Mesodermal cell (in vitro differentiated cells): ENCODE measurements around the gene ITPK1.
"Not testable (repeated sequence)": the region's sequence is repeated elsewhere in the genome, so short reads cannot be mapped to it uniquely, and the experiment has no call there.

ENCODE experiments used
- H3K27ac ChIP-seq: 2 replicates; pipeline ENCODE4 v1.7.0; 2013; ENCODE audit warnings: mild to moderate bottlenecking, low read depth, low read length, moderate library complexity; ENCODE audit not compliant: severe bottlenecking
- H3K36me3 ChIP-seq: 2 replicates; pipeline ENCODE4 v1.7.1; 2013; ENCODE audit warnings: mild to moderate bottlenecking, low read length, moderate library complexity; ENCODE audit not compliant: control insufficient read depth, insufficient read depth
- H3K4me1 ChIP-seq: one replicate; pipeline ENCODE4 v1.7.1; 2013; ENCODE audit warnings: mild to moderate bottlenecking, low read length; ENCODE audit not compliant: insufficient read depth, control insufficient read depth, poor library complexity, severe bottlenecking
- H3K4me3 ChIP-seq: 2 replicates; pipeline ENCODE4 v1.7.0; 2013; ENCODE audit warnings: low read length, control low read depth, mild to moderate bottlenecking; ENCODE audit not compliant: insufficient read depth, poor library complexity, severe bottlenecking; ENCODE audit errors: extremely low read depth
- H3K9me3 ChIP-seq: 2 replicates; pipeline ENCODE4 v1.7.1; 2013; ENCODE audit warnings: mild to moderate bottlenecking, low read length, moderate library complexity; ENCODE audit not compliant: control insufficient read depth
- WGBS, 2 experiments: methylation state at CpG; one replicate each; pipeline ENCODE4 v1.1.5; 2013; ENCODE audit warnings: missing lambda C conversion rate in 2 of 2; ENCODE audit not compliant: insufficient coverage in 2 of 2; 5-methylcytosine and 5-hydroxymethylcytosine counted together

Gene ITPK1

GRCh38 chr14:93131257-93131820 lies 15.6 kb upstream of the ITPK1 start:
- H3K9me3 ChIP-seq, H3K36me3 ChIP-seq, H3K27ac ChIP-seq, H3K4me3 ChIP-seq, H3K4me1 ChIP-seq: not testable (repeated sequence)
- WGBS, 2 experiments: 88 to 100% methylated on average over 3 to 4 of the region's 5 CpGs

- no peaks in the 10 kb centered on the region for H3K36me3 ChIP-seq
- H3K9me3 ChIP-seq: no peaks in the 10 kb centered on the region
- no peaks in the 10 kb centered on the region for H3K4me1 ChIP-seq
- 82 to 90% methylated on average over 2 of the region's 3 CpGs for WGBS, 2 experiments
- H3K4me3 ChIP-seq: no peak overlapping the region
- H3K27ac ChIP-seq: no peak overlapping the region
Observed at GRCh38 chr14:93128725-93129459, 13.2 kb upstream of the ITPK1 start.

- Histone ChIP-seq H3K36me3 (no peaks in the 10 kb centered on the region), H3K9me3 (no peaks in the 10 kb centered on the region), H3K27ac (no peak overlapping the region), H3K4me1 (no peaks in the 10 kb centered on the region), H3K4me3 (no peak overlapping the region)
- 88 to 92% methylated on average over 6 to 8 of the region's 9 CpGs for WGBS, 2 experiments
Observed at GRCh38 chr14:93126111-93126510, 10.4 kb upstream of the ITPK1 start.

- Histone ChIP-seq H3K4me1 (no peaks in the 10 kb centered on the region), H3K9me3 (no peaks in the 10 kb centered on the region), H3K4me3 (no peak overlapping the region), H3K36me3 (no peaks in the 10 kb centered on the region), H3K27ac (no peak overlapping the region)
- WGBS, 2 experiments: 86 to 95% methylated on average over 3 to 4 of the region's 6 CpGs
Observed at GRCh38 chr14:93122826-93123225, 7.1 kb upstream of the ITPK1 start.

GRCh38 chr14:93121030-93121834 lies 5.5 kb upstream of the ITPK1 start:
- 96 to 97% methylated on average over 4 to 5 of the region's 5 CpGs for WGBS, 2 experiments
- Histone ChIP-seq H3K4me3 (no peak overlapping the region), H3K36me3 (no peaks in the 10 kb centered on the region)

GRCh38 chr14:93120517-93120916 lies 4.8 kb upstream of the ITPK1 start:
- 100% methylated on average over 1 of the region's 4 CpGs for WGBS, 2 experiments
- Histone ChIP-seq H3K9me3 (no peaks in the 10 kb centered on the region), H3K4me1 (no peaks in the 10 kb centered on the region), H3K36me3 (no peaks in the 10 kb centered on the region), H3K27ac (no peak overlapping the region), H3K4me3 (no peak overlapping the region)

More at GRCh38 chr14:93121030-93121834, 5.5 kb upstream of the ITPK1 start:
- Histone ChIP-seq H3K27ac (no peak overlapping the region), H3K9me3 (no peaks in the 10 kb centered on the region), H3K4me1 (no peaks in the 10 kb centered on the region)

GRCh38 chr14:93116676-93117200 lies 1.0 kb upstream of the ITPK1 start:
- 93 to 97% methylated on average over 9 to 11 of the region's 11 CpGs for WGBS, 2 experiments
- peak overlapping the region; percentile 59 for H3K4me3 ChIP-seq
- H3K27ac ChIP-seq: no peak overlapping the region
- peaks cover 16% of the 10 kb centered on the region for H3K4me1 ChIP-seq
- no peaks in the 10 kb centered on the region for H3K36me3 ChIP-seq
- H3K9me3 ChIP-seq: no peaks in the 10 kb centered on the region

GRCh38 chr14:93115069-93115820 lies 480 bp downstream of the ITPK1 start:
- Histone ChIP-seq H3K36me3 (no peaks in the 10 kb centered on the region), H3K4me1 (peaks cover 16% of the 10 kb centered on the region), H3K27ac (no peak overlapping the region), H3K9me3 (no peaks in the 10 kb centered on the region), H3K4me3 (peak overlapping the region; percentile 68)
- 1% methylated on average over 69 to 70 of the region's 99 CpGs for WGBS, 2 experiments

GRCh38 chr14:93114713-93115068 lies 1.0 kb downstream of the ITPK1 start:
- H3K4me3 ChIP-seq: peak overlapping the region; percentile 68
- WGBS, 2 experiments: 0 to 1% methylated on average over 35 to 38 of the region's 38 CpGs
- H3K27ac ChIP-seq: no peak overlapping the region
- H3K9me3 ChIP-seq: no peaks in the 10 kb centered on the region
- H3K4me1 ChIP-seq: peaks cover 16% of the 10 kb centered on the region
- no peaks in the 10 kb centered on the region for H3K36me3 ChIP-seq

- Histone ChIP-seq H3K4me1 (peaks cover 16% of the 10 kb centered on the region), H3K4me3 (peak overlapping the region; percentile 68), H3K9me3 (no peaks in the 10 kb centered on the region), H3K27ac (no peak overlapping the region), H3K36me3 (no peaks in the 10 kb centered on the region)
- 21 to 41% methylated on average over 11 to 17 of the region's 18 CpGs for WGBS, 2 experiments
Observed at GRCh38 chr14:93114068-93114710, 1.5 kb downstream of the ITPK1 start.
